ENCODE results near the gene SLC18A3.

Gene SLC18A3

GRCh38 chr10:49610114-49610457 is at the start of gene SLC18A3:
Gene SLC18A3 (plus strand): TSS chr10:49610310. CDS start chr10:49610741, 431 bp downstream.
- no peak for DNase-seq (ENCODE audit: low read depth in 1 of 2, low spot score in 1 of 2)

- no peak for DNase-seq (ENCODE audit: low read depth in 1 of 2, low spot score in 1 of 2)
Measured at GRCh38 chr10:49560526-49560925, 49.6 kb upstream of the SLC18A3 start.

- no peak for DNase-seq (ENCODE audit: low read depth in 1 of 2, low spot score in 1 of 2)
Measured at GRCh38 chr10:49562893-49563292, 47.2 kb upstream of the SLC18A3 start.

GRCh38 chr10:49564461-49565009 is 45.6 kb upstream of the SLC18A3 start:
- DNase-seq (ENCODE audit: low read depth in 1 of 2, low spot score in 1 of 2) = no peak

- no peak for DNase-seq (ENCODE audit: low read depth in 1 of 2, low spot score in 1 of 2)
Measured at GRCh38 chr10:49567810-49568209, 42.3 kb upstream of the SLC18A3 start.

- DNase-seq (ENCODE audit: low read depth in 1 of 2, low spot score in 1 of 2) = no peak
Measured at GRCh38 chr10:49568235-49568634, 41.9 kb upstream of the SLC18A3 start.

- no peak for DNase-seq (ENCODE audit: low read depth in 1 of 2, low spot score in 1 of 2)
Measured at GRCh38 chr10:49569031-49569631, 41.0 kb upstream of the SLC18A3 start.

- no peak for DNase-seq (ENCODE audit: low read depth in 1 of 2, low spot score in 1 of 2)
Measured at GRCh38 chr10:49571388-49571787, 38.7 kb upstream of the SLC18A3 start.

GRCh38 chr10:49572594-49573114 is 37.5 kb upstream of the SLC18A3 start:
- DNase-seq (ENCODE audit: low read depth in 1 of 2, low spot score in 1 of 2) = no peak

- no peak for DNase-seq (ENCODE audit: low read depth in 1 of 2, low spot score in 1 of 2)
Measured at GRCh38 chr10:49575489-49576072, 34.5 kb upstream of the SLC18A3 start.

GRCh38 chr10:49577182-49577925 is 32.8 kb upstream of the SLC18A3 start:
- no peak for DNase-seq (ENCODE audit: low read depth in 1 of 2, low spot score in 1 of 2)

GRCh38 chr10:49578392-49578791 is 31.7 kb upstream of the SLC18A3 start:
- DNase-seq (ENCODE audit: low read depth in 1 of 2, low spot score in 1 of 2) = no peak

GRCh38 chr10:49579621-49580020 is 30.5 kb upstream of the SLC18A3 start:
- no peak for DNase-seq (ENCODE audit: low read depth in 1 of 2, low spot score in 1 of 2)

- DNase-seq (ENCODE audit: low read depth in 1 of 2, low spot score in 1 of 2) = no peak
Measured at GRCh38 chr10:49585387-49585786, 24.7 kb upstream of the SLC18A3 start.

- no peak for DNase-seq (ENCODE audit: low read depth in 1 of 2, low spot score in 1 of 2)
Measured at GRCh38 chr10:49587981-49588380, 22.1 kb upstream of the SLC18A3 start.

- peak; percentile 13 to 52 for DNase-seq (ENCODE audit: low read depth in 1 of 2, low spot score in 1 of 2)
Measured at GRCh38 chr10:49592726-49593563, 17.2 kb upstream of the SLC18A3 start.

GRCh38 chr10:49593564-49593875 is 16.6 kb upstream of the SLC18A3 start:
- DNase-seq (ENCODE audit: low read depth in 1 of 2, low spot score in 1 of 2) = no peak

GRCh38 chr10:49593998-49594397 is 16.1 kb upstream of the SLC18A3 start:
- no peak for DNase-seq (ENCODE audit: low read depth in 1 of 2, low spot score in 1 of 2)

GRCh38 chr10:49594594-49594993 is 15.5 kb upstream of the SLC18A3 start:
- peak in 1 of 2 donors; percentile 10 for DNase-seq (ENCODE audit: low read depth in 1 of 2, low spot score in 1 of 2)

- DNase-seq (ENCODE audit: low read depth in 1 of 2, low spot score in 1 of 2) = no peak
Measured at GRCh38 chr10:49595003-49595712, 15.0 kb upstream of the SLC18A3 start.

Data from activated CD4-positive, alpha-beta T cell treated with anti-CD3 and anti-CD28 coated beads, Interleukin-2, amount 50 U/mL, for 24 hours (primary cell).